ENCODE results near the gene COX20.

- TF ChIP-seq GATA2 (IDR thresholded peaks at IDR 0.05; ENCODE audit: low read depth, low read length) (no peak), GATA3 (IDR thresholded peaks at IDR 0.05; ENCODE audit: low read depth, low read length) (no peak)
These were observed 33.9 kb downstream of the COX20 start for GRCh38 chr1:244869364-244869827.
